ENCODE results near the gene PTGS1. TPM values are rescaled to one million over a fixed set of nuclear protein-coding genes. Genes with fewer than 3 reads are reported as not detected.

The PTGS1 gene
- total and polyA plus RNA-seq, 5 experiments from 2014 or later: 0.22 to 1.0 (median 0.60) TPM; not detected in 2

DNA sequence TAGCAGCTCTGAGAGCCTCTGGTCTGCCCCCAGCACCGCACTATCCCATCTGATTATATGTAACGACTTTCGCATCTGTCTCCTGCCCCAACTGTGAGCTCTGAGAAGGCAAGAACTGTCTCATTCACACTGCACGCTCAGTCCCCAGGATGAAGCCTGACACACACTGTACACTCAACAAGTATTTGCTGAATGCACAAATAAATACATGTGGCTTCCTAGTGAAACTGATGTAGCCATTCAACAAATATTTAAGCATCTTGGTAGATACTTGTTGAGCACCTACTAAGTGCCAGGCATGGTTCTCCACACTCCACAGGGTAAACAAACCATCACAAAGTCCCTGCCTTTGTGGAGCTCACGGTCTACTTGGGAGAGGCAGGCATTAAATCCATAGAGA is 34.6 kb upstream of the PTGS1 start:
- DNase-seq (no peak), ATAC-seq (no peak)
- Mint-ChIP-seq H3K36me3 (peaks cover 0 to 2% (median 0%) of the 10 kb centered on the region in 3 donors), H3K4me3 (no peak overlapping the region), H3K27ac (peak overlapping the region in 1 of 10 donors; percentile 46), H3K9me3 (no peaks in the 10 kb centered on the region), H3K4me1 (peaks cover 0 to 3% (median 0%) of the 10 kb centered on the region in 4 donors), H3K27me3 (peaks cover 0 to 8% (median 4%) of the 10 kb centered on the region in 5 donors)
- POLR2A ChIA-PET: no interaction called here

DNA sequence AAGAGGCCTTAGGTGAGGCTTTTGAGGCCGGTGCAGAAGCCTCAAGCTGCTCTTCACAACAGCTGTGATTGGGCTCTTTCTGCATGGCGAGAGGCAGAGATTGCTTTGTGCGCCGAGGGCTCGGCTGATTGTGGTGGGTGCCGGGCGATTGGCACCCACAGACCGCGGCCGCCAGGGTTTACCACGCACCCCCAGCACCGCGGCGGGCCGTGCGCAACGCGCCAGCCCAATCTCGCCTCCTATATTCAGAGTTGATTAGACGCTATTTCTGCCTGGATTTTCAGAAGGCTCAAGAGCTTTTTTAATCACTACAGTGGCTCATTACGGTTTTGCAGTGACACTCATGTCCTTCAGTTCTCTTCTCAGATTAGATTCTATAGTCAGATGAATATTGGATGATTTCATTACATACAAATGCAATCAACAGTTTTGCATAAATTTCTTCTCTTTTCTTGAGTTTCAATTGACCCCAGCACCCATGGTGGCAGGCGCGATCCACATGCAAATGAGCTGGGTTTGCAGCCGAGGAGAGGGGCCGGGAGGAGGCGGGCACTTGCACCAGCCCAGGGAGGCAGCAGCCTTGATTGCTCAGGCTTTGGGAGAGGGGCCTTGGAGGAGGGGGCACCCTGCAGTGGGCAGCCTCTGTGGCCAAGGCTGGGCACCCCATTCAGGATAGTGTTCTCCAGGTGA is 33.8 kb upstream of the PTGS1 start:
- H3K27me3 Mint-ChIP-seq: peaks cover 0 to 8% (median 4%) of the 10 kb centered on the region in 5 donors
- ATAC-seq: no peak
- no peak overlapping the region for H3K4me3 Mint-ChIP-seq
- H3K9me3 Mint-ChIP-seq: no peaks in the 10 kb centered on the region
- POLR2A ChIA-PET: no interaction called here
- H3K4me1 Mint-ChIP-seq: no peaks in the 10 kb centered on the region
- DNase-seq: no peak
- no peaks in the 10 kb centered on the region for H3K36me3 Mint-ChIP-seq
- H3K27ac Mint-ChIP-seq: peak overlapping the region in 1 of 10 donors; percentile 24

DNA sequence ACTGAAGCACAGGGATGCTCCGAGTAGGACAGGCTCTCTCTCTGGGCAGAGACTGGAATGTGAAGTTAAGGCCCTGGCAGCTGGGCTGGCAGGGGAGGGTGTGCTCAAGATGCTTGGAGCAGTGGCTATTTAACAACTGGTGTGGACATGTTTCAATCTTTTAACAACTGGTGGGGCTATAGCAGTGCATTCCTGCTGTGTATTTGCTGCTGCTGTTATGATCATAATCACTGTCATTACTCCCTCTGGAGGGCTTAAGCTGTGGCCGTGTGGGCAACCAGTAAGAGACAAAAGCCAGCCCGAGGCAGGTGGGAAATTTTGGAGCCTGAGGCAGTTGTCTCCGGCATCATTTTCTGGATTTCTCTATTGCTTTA is 33.3 kb upstream of the PTGS1 start:
- no peak overlapping the region for H3K4me3 Mint-ChIP-seq
- POLR2A ChIA-PET: no interaction called here
- H3K27me3 Mint-ChIP-seq: peaks cover 0 to 8% (median 4%) of the 10 kb centered on the region in 5 donors
- no peak for ATAC-seq
- no peaks in the 10 kb centered on the region for H3K9me3 Mint-ChIP-seq
- H3K27ac Mint-ChIP-seq: no peak overlapping the region
- H3K4me1 Mint-ChIP-seq: no peaks in the 10 kb centered on the region
- DNase-seq: no peak
- H3K36me3 Mint-ChIP-seq: no peaks in the 10 kb centered on the region

DNA sequence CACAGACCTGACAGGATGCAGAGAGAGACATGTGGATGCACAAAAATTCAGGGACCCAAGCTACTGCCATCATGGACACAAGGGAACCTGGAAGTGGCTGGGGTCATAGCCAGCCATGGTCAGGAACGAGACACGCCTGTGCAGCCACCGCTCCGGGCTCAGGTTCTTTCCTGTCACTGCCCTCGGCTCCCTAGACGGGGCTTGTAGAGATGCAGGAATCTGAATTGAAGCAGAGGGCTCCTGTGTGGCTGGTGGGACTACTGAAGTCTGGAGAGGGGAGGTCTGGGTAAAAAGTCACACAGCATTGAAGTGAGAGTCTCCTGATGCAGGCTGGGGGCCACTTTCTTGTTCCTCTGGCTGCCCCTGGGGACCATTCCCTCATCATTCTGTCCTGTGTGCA is 32.3 kb upstream of the PTGS1 start:
- POLR2A ChIA-PET: no interaction called here
- Mint-ChIP-seq H3K27ac (peak overlapping the region in 1 of 10 donors; percentile 63), H3K27me3 (peaks cover 0 to 8% (median 4%) of the 10 kb centered on the region in 5 donors)

DNA sequence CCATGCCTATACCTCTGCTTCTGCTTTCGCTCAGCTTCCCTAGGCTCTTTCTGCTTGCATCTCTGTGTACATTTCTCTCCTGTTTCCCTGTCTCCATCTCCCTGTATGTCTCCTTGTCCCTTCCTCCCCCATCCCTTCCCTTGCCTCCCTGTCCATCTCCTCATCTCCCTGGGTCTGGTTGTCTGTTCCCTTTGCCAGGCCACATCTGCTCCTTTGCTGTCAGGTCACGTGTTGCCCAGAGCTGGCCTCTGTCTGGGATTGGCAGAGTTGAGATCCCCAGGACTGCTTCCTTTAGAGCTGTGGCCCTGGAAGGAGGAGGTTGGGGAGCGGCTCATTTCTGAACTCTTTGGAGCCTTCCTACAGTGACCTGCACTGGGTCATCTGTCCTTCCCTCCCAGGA is 31.8 kb upstream of the PTGS1 start:
- no peak overlapping the region for H3K27ac Mint-ChIP-seq
- H3K9me3 Mint-ChIP-seq: no peaks in the 10 kb centered on the region
- no peak for DNase-seq
- no peaks in the 10 kb centered on the region for H3K4me1 Mint-ChIP-seq
- peaks cover 2 to 8% (median 4%) of the 10 kb centered on the region in 5 donors for H3K27me3 Mint-ChIP-seq
- H3K36me3 Mint-ChIP-seq: no peaks in the 10 kb centered on the region
- no peak overlapping the region for H3K4me3 Mint-ChIP-seq
- POLR2A ChIA-PET: no interaction called here
- ATAC-seq: no peak

More for the DNA sequence above, 32.3 kb upstream of the PTGS1 start:
- H3K4me1 Mint-ChIP-seq: no peaks in the 10 kb centered on the region
- ATAC-seq (no peak), DNase-seq (no peak)
- H3K9me3 Mint-ChIP-seq: no peaks in the 10 kb centered on the region
- no peak overlapping the region for H3K4me3 Mint-ChIP-seq
- no peaks in the 10 kb centered on the region for H3K36me3 Mint-ChIP-seq

DNA sequence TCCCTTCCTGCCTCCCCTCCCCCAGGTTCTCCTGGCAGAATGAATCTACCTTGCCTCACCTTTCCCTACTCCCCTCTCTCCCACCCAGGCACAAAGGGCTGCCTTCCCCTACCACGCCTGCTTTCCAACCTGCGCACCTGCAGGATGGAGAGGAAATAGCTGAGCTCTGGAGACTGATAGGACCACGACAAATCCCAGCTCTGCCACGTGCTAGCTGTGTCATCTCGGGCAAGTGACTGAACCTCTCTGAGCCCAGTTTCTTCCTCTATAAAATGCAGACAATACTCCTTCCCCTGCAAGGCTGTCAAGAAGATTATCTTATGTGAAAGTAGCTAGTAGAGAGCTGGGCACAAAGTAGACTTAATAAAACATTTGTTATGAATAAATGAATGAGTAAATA is 31.2 kb upstream of the PTGS1 start:
- no peak for ATAC-seq
- POLR2A ChIA-PET: no interaction called here
- peaks cover 2 to 8% (median 4%) of the 10 kb centered on the region in 5 donors for H3K27me3 Mint-ChIP-seq
- no peak overlapping the region for H3K27ac Mint-ChIP-seq
- no peaks in the 10 kb centered on the region for H3K9me3 Mint-ChIP-seq
- H3K4me1 Mint-ChIP-seq: no peaks in the 10 kb centered on the region
- no peaks in the 10 kb centered on the region for H3K36me3 Mint-ChIP-seq
- H3K4me3 Mint-ChIP-seq: no peak overlapping the region
- no peak for DNase-seq

DNA sequence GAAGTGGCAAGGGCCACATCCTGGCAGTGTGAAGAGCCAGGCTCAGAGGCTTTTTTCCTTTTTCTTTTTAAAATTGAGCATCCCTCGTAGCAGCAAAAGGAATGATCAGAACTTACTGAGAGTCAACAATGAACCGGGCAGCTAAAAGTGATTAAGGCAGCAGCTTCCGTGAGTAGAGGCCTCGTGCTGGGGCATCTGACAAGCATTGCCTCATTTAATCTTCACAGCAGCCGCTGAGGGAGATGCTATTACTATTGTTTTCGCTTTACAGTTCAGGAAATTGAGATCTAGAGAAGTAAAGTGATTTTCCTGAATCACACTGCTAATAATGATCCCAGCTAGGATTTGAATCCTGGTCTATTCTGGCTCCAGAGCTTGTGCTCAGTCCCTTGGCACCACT is 30.7 kb upstream of the PTGS1 start:
- no peak overlapping the region for H3K27ac Mint-ChIP-seq
- no peaks in the 10 kb centered on the region for H3K36me3 Mint-ChIP-seq
- H3K4me3 Mint-ChIP-seq: no peak overlapping the region
- POLR2A ChIA-PET: no interaction called here
- no peaks in the 10 kb centered on the region for H3K4me1 Mint-ChIP-seq
- no peak for ATAC-seq
- peaks cover 3 to 8% (median 6%) of the 10 kb centered on the region in 5 donors for H3K27me3 Mint-ChIP-seq
- DNase-seq: no peak
- H3K9me3 Mint-ChIP-seq: no peaks in the 10 kb centered on the region

DNA sequence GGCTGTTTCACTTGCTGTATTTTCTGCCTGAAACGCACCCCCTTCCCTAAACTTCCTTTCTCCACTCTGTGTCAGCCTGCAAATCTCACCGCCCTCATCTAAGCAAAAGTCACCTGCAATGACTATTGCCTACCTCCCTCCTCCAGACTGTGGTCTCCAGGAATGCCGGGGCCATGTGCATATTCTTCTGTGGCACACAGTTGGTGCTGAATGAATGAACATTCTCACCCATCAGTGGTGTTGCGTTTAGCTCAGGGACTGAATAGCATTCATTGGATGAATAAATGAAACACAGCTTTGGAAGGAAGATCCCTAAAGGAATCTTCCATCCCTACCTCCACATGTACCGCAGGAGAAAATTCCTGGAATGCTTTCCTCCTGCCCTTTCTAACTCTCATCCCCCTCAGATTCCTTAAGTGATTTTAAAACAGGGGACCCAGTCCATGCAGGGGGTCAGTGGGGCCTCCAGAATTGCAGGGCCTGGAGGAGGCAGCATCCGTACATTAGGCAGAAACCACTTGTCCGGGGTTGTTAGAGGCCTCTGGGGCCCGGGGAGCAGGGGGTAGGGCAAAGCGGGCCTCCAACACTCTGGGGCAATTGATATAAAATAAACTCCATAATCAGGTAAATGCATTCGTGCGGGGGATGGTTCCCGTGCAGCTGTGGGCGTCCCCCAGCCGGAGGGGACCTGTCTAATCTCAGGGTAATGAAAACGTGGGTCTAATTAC is 28.3 kb upstream of the PTGS1 start:
- peak overlapping the region in 2 of 10 donors; percentile 9 to 54 for H3K27ac Mint-ChIP-seq
- POLR2A ChIA-PET: no interaction called here
- peaks cover 4 to 17% (median 6%) of the 10 kb centered on the region in 5 donors for H3K27me3 Mint-ChIP-seq
- peaks cover 3 to 6% (median 5%) of the 10 kb centered on the region in 4 donors for H3K4me1 Mint-ChIP-seq
- H3K4me3 Mint-ChIP-seq: no peak overlapping the region
- DNase-seq (no peak), ATAC-seq (no peak)
- H3K36me3 Mint-ChIP-seq: no peaks in the 10 kb centered on the region
- no peaks in the 10 kb centered on the region for H3K9me3 Mint-ChIP-seq

DNA sequence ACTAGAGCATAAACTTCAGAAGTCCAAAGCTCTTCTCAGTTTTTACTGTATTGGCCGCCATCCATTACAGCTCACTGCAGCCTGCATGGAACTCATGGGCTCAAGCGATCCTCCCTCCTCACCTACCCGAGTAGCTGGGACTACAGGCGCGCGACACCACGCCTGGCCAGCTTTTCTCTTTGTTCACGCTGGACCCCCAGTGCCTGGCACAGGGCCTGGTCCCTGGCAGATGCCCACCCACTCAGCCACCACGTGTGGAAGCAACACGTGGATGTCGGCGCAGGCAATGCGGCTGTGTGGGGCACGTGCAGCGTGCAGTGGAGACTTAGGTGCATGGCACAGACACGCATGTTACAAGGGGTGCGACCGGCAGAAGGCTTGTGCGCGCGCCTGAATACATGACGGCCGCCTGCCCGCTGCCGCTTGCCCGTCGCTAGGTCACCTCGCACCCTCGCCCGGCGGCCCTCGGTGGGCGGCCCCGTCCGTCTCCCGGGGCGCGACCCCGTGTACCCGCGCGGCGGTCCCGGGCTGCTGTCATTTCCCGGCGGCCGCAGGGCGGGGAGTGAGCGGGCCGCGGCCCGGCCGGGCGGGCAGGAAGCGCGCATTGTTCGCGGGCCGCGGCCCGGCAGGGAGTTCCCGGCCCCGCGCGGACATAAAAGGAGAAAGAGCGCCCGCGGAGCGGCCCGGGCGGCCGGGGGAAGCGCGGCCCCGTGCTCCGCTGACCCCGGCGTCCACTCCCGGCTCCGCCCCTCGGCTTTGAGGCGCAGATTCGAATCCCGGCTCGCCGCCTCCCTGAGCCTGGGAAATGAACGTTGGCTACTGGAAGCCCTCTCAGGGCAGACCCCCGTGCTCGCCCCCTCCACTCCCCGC is 24.1 kb upstream of the PTGS1 start:
- peak overlapping the region in 9 of 10 donors; percentile 42 to 91 (median 76) for H3K27ac Mint-ChIP-seq
- H3K27me3 Mint-ChIP-seq: peaks cover 0 to 21% (median 10%) of the 10 kb centered on the region in 5 donors
- POLR2A ChIA-PET: interaction anchor here (0.9 to 3.1 kb wide), 4 partner anchors 188 to 253 kb away, joined by 3 to 22 read pairs (median 4); partner anchors contain the start of genes NDUFA8 and TTLL11
- peaks cover 19 to 31% (median 30%) of the 10 kb centered on the region in 4 donors for H3K4me1 Mint-ChIP-seq
- H3K4me3 Mint-ChIP-seq: peak overlapping the region; percentile 76 to 89 (median 84)
- H3K36me3 Mint-ChIP-seq: no peaks in the 10 kb centered on the region
- DNase-seq (peak in 4 of 10 donors; percentile 2 to 22 (median 18)), ATAC-seq (peak; percentile 42 to 64)
- no peaks in the 10 kb centered on the region for H3K9me3 Mint-ChIP-seq

DNA sequence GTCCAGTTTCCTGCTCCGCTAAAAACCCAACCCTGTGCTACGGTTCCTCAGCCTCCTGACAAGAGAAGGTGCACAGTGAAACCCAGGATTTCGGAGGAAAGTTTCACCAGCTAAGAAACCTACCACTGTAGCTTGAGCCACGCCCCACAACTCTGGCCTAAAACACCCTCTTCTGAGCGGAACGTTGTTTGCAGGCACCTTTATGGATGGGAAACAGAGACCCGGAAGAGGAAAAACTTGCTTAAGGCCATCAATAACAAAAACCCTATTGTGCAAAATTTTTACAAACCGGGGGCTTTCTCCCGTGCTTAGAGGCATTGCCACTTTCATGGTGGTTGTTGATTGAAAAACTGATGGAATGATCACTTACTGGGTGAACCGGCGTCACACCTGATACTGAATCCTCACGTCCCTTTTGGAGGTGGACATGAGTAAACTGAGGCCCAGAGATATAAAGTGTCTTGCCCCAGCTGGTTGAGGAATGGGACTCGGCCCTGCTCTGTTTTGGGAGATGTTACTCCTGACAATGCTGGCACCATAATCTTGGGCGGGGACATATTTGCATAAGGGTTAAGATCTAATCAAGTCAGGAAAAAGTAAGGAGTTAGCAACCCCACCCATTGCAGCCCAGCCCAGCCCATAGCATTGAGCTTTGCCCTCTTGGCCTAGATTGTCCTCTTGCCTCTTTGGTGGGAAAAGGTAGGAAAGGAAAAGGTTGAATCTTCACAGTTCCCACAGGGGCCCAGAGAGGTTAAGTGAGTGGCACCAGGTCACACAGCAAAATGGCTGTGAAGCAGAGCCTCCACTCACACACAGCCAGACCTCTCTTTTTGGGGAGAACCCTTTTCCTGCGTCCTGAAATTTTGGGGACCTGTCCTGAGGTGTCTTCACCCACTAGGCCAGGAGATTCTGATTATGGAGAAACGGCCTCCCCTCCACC is 23.2 kb upstream of the PTGS1 start:
- DNase-seq (peak in 1 of 10 donors; percentile 16), ATAC-seq (peak in 1 of 2 donors; percentile 46)
- Mint-ChIP-seq H3K36me3 (no peaks in the 10 kb centered on the region), H3K27ac (peak overlapping the region; percentile 39 to 91 (median 79)), H3K4me3 (peak overlapping the region; percentile 76 to 89 (median 84)), H3K9me3 (peaks cover 0 to under 1% (median 0%) of the 10 kb centered on the region in 9 donors), H3K27me3 (peaks cover 0 to 21% (median 10%) of the 10 kb centered on the region in 5 donors), H3K4me1 (peaks cover 19 to 31% (median 30%) of the 10 kb centered on the region in 4 donors)
- POLR2A ChIA-PET: interaction anchor here (0.9 to 3.1 kb wide), 5 partner anchors 42 to 254 kb away, joined by 3 to 22 read pairs (median 3); partner anchors contain the start of genes NDUFA8 and TTLL11

DNA sequence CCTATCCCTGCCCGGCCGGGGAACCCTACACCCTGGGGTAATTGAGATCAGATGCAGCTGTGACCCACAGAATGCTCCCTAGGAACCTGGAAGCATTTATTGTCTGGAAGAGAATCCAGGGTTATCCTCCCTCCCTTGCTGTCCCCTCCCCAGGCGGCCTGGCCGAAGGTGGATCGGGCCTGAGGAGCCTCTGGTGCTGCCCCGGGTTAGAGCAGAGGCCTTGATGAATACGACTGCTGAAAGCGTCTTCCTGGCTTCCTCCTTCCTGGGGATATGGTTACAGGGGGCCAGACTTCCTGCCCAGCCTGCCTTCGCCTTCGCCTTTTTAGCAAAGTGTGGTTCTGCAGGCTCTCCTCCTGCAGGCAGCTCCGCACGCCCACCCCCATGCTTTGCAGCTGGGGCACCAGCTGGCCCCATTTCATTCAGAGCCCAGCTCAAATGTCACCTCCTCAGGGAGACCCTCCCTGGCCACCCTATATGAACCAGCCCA is 22.5 kb upstream of the PTGS1 start:
- peaks cover 19 to 31% (median 30%) of the 10 kb centered on the region in 4 donors for H3K4me1 Mint-ChIP-seq
- peak in 1 of 2 donors; percentile 19 for ATAC-seq
- H3K27me3 Mint-ChIP-seq: peaks cover 0 to 21% (median 10%) of the 10 kb centered on the region in 5 donors
- peak in 1 of 10 donors; percentile 14 for DNase-seq
- H3K4me3 Mint-ChIP-seq: peak overlapping the region; percentile 3 to 89 (median 70)
- H3K9me3 Mint-ChIP-seq: peaks cover 0 to 3% (median 0%) of the 10 kb centered on the region in 9 donors
- POLR2A ChIA-PET: interaction anchor here (1.2 to 3.1 kb wide), 3 partner anchors 43 to 249 kb away, joined by 3 to 22 read pairs (median 3); no protein-coding TSS in a partner anchor
- no peaks in the 10 kb centered on the region for H3K36me3 Mint-ChIP-seq
- H3K27ac Mint-ChIP-seq: peak overlapping the region; percentile 1 to 91 (median 76)
